T47D (cell line): Measurements from ENCODE around the gene DDX27.
A peak's percentile ranks its signal among the peaks of the same experiment; 100 is the strongest.
"Not testable (repeated sequence)": the region's sequence is repeated elsewhere in the genome, so short reads cannot be mapped to it uniquely, and the experiment has no call there.

Source experiments
- DNase-seq, 2 experiments: peaks; one replicate each; pipeline versions ENCODE4 v3.0.0 to v3.0.0-alpha.2; 2011 to 2012; ENCODE audit warnings: low read depth in 1 of 2, low spot score in 1 of 2
- JUND ChIP-seq: IDR thresholded peaks from 2 replicates; pipeline ENCODE4 v1.6.1; 2012; ENCODE audit warnings: low read depth
- in situ Hi-C: cut with HindIII; loops from 2 replicates; pipeline ENCODE4 v1.10.0; 2016; ENCODE audit warnings: low sequenced_read_pairs, low pct_unique_long_range_greater_than_20kb

The DDX27 gene, protein sequence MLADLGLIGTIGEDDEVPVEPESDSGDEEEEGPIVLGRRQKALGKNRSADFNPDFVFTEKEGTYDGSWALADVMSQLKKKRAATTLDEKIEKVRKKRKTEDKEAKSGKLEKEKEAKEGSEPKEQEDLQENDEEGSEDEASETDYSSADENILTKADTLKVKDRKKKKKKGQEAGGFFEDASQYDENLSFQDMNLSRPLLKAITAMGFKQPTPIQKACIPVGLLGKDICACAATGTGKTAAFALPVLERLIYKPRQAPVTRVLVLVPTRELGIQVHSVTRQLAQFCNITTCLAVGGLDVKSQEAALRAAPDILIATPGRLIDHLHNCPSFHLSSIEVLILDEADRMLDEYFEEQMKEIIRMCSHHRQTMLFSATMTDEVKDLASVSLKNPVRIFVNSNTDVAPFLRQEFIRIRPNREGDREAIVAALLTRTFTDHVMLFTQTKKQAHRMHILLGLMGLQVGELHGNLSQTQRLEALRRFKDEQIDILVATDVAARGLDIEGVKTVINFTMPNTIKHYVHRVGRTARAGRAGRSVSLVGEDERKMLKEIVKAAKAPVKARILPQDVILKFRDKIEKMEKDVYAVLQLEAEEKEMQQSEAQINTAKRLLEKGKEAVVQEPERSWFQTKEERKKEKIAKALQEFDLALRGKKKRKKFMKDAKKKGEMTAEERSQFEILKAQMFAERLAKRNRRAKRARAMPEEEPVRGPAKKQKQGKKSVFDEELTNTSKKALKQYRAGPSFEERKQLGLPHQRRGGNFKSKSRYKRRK

DNA sequence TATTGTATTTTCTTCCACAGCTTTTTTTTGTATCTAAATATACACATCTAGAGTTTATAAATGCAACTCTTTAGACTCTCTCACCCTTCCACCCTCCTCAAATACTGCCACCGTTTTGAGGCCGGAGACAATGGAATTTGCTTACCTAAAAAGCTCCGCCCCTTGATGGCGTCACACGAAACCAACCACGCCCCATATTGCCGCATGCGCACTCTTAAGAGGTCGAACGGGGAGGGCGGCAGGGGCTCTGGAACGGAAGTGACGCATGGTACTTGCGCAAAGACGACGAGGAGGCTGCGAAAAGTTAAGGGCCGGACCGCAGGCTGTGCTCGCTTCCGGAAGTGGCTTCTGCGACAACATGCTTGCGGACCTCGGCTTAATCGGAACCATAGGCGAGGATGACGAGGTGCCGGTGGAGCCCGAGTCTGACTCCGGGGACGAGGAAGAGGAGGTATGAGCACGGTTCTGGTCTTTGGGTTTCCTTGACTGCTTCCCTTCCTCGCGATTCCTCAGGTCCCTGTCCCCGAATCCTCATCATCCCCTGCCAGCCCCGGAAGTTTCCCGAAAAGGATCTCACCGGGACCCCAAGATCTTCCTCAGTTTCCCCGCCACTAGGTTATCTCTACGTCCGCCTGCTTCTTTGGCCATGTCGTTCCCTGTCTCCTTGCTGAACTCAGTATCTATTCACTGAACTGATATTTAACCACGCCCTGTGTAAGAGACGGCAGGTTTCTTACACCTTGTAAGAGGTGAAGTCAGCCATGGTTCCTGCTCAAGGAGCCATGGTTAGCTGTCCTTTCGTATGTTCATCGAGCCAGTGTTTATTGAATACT lies at the start of gene DDX27:
DDX27 (plus strand) TSS at position 326 of the 833 bp plus-strand sequence; CDS start at position 359, 33 bp downstream.
- DNase-seq: peak; percentile 89 to 100
- no peak for TF ChIP-seq JUND
- in situ Hi-C loops: no loop called here

DNA sequence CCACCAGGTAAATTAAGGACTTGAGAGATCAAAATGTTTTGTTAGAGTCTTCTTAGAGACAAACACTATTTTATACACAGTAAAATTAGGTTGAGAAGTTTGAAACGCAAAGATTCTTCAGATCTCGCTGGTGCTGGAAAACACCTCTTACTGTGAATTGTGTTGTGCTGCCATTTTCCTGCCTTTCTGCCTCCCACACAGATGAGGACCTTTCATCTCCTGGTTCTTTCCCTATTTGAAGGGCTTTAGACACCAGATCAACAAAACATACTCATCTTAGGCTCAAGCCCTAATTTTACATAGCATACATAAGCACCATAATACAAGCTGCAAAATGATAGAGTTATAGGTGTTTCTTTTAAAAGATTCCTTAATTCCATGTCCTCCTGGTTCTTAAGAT lies 49.7 kb upstream of the DDX27 start:
- TF ChIP-seq JUND: no peak
- DNase-seq: no peak
- in situ Hi-C loops: no loop called here

DNA sequence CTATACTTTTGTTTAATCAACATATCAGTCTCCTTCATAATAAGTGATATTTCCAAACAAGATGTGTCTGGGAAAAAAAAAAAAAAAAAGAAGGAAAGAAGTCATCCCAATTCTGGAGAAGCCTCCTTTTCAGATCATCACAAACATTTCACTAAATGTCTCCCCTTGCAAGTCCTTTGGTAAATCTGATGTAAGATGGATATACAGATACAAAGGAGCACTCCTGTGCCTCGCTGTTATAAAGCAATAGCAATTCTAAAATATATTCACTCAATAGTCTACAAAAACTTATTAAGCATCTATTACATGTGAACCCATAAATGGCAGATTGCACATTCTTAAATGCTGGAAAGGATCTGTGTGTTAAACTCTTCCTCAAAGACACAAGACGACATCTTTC lies 48.5 kb upstream of the DDX27 start:
- in situ Hi-C loops: no loop called here
- DNase-seq: no peak
- TF ChIP-seq JUND: no peak

DNA sequence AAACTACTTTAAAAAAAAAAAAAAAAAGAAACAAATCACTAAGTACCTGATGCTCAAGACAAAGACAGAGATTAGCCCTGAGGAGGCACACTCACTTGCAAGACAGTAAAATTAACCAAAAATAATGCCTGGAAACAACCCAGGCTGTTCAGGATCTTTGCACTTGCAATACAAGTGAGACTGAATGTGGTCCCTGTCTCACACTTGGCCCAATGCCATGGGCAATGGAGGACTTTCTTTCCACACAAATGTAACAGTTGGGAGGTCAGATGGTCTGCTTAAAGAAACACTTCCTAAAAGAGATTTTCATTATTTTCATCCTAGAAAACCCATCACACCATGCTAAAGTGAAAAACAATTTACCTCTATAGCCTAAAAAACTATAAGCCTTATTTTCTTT lies 47.3 kb upstream of the DDX27 start:
- TF ChIP-seq JUND: no peak
- no peak for DNase-seq
- in situ Hi-C loops: no loop called here

DNA sequence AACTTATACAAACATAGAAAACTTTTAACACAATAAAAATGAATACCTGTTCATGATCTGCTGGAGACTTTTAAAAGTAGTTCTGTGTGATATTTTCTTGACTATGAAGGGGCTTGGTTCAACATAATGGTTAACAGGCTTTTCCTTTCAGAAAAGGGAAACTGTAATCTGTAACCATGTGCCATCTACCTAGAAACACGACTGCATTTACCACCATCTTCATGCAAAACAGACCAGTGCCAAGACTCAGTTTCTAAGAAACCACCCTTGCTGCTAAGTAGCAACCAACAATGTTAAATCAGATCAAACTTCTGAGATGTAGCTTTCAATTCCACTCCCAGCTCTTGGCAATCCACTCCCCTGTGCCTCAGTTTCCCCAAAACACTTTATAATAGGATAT lies 46.8 kb upstream of the DDX27 start:
- no peak for DNase-seq
- in situ Hi-C loops: no loop called here
- TF ChIP-seq JUND: no peak

DNA sequence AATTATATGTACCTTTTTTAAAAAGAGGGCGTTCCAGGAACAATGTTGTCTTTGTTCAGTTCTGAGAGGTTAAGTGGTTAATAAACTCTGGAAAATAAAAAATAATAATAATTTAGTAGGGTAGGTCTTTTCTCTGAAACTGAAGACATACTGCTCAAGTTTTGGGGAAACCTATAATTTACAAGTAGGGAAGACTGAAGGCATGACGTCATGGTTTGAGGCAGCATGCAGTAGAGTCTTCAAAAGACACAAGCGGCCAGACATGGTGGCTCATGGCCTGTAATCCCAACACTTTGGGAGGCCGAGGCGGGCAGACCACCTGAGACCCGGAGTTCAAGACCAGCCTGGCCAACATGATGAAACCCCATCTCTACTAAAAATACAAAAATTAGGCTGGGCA lies 45.0 kb upstream of the DDX27 start:
- DNase-seq: no peak
- in situ Hi-C loops: no loop called here
- no peak for TF ChIP-seq JUND

DNA sequence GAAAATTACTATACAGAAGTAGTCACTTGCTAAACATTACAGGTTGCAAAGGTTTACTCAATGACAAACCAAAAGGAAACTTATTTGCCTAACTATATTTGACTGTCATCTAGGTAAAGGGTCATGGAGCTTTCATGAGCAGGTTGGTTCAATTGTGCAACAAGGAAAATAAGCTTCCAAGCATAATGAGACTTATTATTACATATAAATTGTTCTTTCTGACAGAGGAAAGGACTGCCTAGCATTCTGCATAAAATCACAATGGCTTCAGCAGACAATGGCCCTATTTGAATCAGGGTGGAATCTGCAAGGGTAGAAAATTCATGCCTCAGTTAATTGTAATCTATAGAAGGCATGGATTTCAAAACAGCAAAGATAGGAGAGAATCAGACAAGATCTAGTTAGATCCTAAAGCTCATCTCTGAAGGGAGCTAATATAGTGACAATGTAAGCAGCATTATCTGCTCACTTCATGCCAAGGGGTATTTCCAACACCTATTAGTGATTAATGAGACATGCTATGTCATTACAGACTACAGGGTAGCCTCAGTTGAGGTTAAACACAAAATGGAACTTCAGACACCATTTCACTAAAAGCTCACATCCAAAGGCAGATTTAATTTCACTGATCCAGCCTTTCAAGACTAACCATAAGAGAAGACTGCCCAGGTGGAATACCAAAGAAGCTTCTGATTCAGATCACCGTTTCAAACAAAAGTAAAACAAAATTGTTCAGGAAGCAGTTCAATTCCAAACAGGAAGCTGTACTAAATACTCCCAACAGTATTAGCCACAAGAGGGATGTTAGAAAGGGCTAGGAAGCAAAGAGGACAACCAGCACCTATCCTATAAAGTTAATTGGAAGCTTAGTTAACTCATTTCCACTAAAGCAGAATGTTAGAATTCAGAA lies 39.6 kb upstream of the DDX27 start:
- TF ChIP-seq JUND: no peak
- DNase-seq: peak in 1 of 2 experiments; percentile 33
- in situ Hi-C loops: no loop called here

DNA sequence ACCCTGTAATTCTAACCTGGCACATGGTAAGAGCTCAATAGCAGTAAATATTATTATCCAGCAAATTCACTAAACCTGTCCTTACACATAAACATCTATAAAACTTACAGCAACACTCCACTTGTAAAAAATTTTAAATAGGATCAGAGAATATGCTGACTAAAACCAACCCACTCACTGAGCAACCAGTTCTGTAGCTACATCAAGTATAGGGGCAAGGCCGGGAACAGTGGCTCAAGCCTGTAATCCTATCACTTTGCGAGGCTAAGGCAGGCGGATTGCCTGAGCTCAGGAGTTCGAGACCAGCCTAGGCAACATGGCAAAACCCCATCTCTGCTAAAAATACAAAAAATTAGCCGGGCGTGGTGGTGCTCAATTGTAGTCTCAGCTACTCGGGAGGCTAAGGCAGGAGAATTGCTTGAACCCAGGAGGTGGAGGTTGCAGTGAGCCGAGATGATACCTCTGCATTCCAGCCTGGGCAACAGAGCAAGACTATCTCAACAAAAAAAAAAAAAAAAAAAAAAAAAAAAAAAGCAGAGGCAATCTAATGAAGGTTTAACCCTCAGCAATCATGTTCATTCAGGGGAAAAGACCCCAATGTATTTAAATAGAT lies 37.8 kb upstream of the DDX27 start:
- in situ Hi-C loops: no loop called here
- no peak for DNase-seq
- TF ChIP-seq JUND: no peak

DNA sequence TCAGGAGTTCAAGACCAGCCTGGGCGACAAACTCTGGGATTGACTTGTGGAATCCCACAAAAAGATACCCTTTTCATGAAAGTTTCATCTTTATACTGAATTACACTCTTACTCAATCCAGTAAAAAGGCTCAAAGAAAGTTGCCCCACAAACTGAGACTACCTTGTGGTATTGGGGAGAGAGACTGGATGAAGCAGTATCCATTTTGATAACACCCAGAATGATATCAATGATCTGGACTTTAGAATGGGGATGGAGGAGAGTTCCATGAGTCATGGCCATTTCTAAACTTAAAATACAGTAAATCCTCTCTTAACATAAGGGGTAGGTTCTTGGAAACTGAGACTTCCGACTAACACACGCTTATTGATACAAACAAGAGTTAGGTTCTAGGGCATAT lies 35.8 kb upstream of the DDX27 start:
- TF ChIP-seq JUND: no peak
- DNase-seq: no peak
- in situ Hi-C loops: no loop called here

DNA sequence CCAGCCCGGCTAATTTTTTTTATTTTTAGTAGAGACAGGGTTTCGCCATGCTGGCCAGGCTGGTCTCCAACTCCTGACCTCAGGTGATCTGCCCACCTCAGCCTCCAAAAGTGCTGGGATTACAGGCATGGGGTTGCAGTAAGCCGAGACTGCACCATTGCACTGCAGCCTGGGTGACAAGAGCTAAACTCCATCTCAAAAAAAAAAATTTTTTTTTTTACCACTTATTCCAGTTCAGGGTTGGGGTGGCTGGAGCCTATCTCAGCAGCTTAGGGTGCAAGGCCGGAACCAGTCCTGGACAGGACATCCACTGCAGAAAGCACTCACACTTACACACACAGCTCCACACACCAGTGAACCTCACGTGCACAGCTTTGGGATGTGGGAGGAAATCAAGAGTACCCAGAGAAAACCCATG lies 35.1 kb upstream of the DDX27 start:
- in situ Hi-C loops, DNase-seq: not testable (repeated sequence)

DNA sequence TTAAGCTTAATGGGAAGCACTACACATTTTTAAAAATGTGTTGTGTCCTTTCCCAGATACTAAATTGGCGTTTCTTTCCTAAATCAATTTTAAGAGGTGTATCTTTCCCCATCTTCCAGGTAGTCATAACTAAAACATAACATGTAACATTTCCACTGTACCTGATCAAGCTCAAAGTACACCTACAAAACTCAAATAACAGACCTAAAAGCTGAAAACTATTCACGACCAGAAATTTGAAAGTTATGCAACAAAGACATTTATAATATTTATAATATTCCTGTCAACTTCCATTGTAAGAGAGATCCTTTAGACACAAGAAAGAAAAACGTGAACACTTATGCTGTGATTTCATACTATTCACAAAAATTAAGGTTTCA lies 34.5 kb upstream of the DDX27 start:
- no peak for TF ChIP-seq JUND
- in situ Hi-C loops: no loop called here
- no peak for DNase-seq
